ENCODE measurements around the gene PLA2G4B. TPM values are rescaled to one million over a fixed set of nuclear protein-coding genes. Genes with fewer than 3 reads are reported as not detected.

The PLA2G4B gene
- total and polyA plus RNA-seq, 9 of the 15 experiments (the other 6 are each of a cell fraction or from before 2014, with no cell fraction given) = 0.07 to 6.1 (median 2.8) TPM

- no peak for TF ChIP-seq SMARCE1 (IDR thresholded peaks at IDR 0.05)
- TF ChIP-seq SMAD3 (CRISPR knock-in tag; conservative IDR thresholded peaks at IDR 0.05) = no peak
- no peak for TF ChIP-seq ETV1 (tag; conservative IDR thresholded peaks at IDR 0.05; ENCODE audit: low read depth)
- no peak for TF ChIP-seq MAX (CRISPR knock-in tag; IDR thresholded peaks at IDR 0.05)
These were observed 48.1 kb downstream of the PLA2G4B start (continued) for GRCh38 chr15:41886741-41887140.

- ChIA-PET POLR2A (interaction anchor here (0.6 to 1.4 kb wide), 3 partner anchors 8 to 92 kb away, joined by 3 read pairs; no protein-coding TSS in a partner anchor), CTCF (ENCODE audit: low intra/inter-chr PET ratio) (no interaction called here)
- Histone ChIP-seq H3K9me3 (replicated peaks; ENCODE audit: control insufficient read depth, insufficient read depth, low read depth, low read length) (no peaks in the 10 kb centered on the region), H3K79me2 (ENCODE audit: control insufficient read depth, insufficient read depth, low read length) (no peaks in the 10 kb centered on the region), H3K4me2 (ENCODE audit: insufficient read depth, low read length) (no peak overlapping the region), H4K20me1 (replicated peaks; ENCODE audit: control insufficient read depth, insufficient read depth, low read length) (peaks cover 8% of the 10 kb centered on the region; the same call in 1 of the 2 replicates), H3K36me3 (ENCODE audit: control insufficient read depth, insufficient read depth, low read length) (no peaks in the 10 kb centered on the region), H3K9me1 (ENCODE audit: control insufficient read depth, insufficient read depth, low read length) (peaks cover 3% of the 10 kb centered on the region), H3K27ac (ENCODE audit: extremely low read depth, low read depth, low read length) (no peak overlapping the region), H3K4me1 (replicated peaks in 1 of 2; ENCODE audit: control insufficient read depth in 2 of 2, insufficient read depth in 2 of 2, low read length in 2 of 2) (peaks cover 0 to 20% of the 10 kb centered on the region in 2 experiments; a peak in 2 of 5 replicates), H2AFZ (ENCODE audit: low read depth, low read length) (no peak overlapping the region), H3K27me3 (ENCODE audit: control insufficient read depth in 2 of 2, insufficient read depth in 2 of 2, low read length in 2 of 2) (peaks cover 21 to 77% of the 10 kb centered on the region in 2 experiments; a peak in 3 of 5 replicates), H3K4me3 (no peak overlapping the region), H3K9ac (ENCODE audit: insufficient read depth in 1 of 2, low read depth in 2 of 2, low read length in 2 of 2) (no peak overlapping the region)
- DNase-seq (ENCODE audit: extremely low read depth in 1 of 4, low spot score in 3 of 4) (no peak), ATAC-seq (no peak), FAIRE-seq (no peak)
- in situ Hi-C loops (cut with MboI) = no loop called here
- BruUV-seq (replicated peaks) = no TSS peak
- TF ChIP-seq ID3 (CRISPR knock-in tag; IDR thresholded peaks at IDR 0.05) = no peak
- no peak for TF ChIP-seq ID3 (tag; IDR thresholded peaks at IDR 0.05)
- no peak for TF ChIP-seq EGR1 (conservative IDR thresholded peaks at IDR 0.05)
- TF ChIP-seq ZNF3 (CRISPR knock-in tag; IDR thresholded peaks at IDR 0.05) = no peak
- TF ChIP-seq TAL1 (IDR thresholded peaks at IDR 0.05) = no peak
- TF ChIP-seq MTA3 (IDR thresholded peaks at IDR 0.05; ENCODE audit: borderline replicate concordance) = no peak
- TF ChIP-seq FUS (optimal IDR thresholded peaks at IDR 0.05; ENCODE audit: low read depth, low read length) = no peak
- TF ChIP-seq RBM17 (IDR thresholded peaks at IDR 0.05; ENCODE audit: borderline replicate concordance, low read depth, low read length) = no peak
- no peak for TF ChIP-seq ZKSCAN8 (CRISPR knock-in tag; IDR thresholded peaks at IDR 0.05)
- TF ChIP-seq FOSL1 (tag; conservative IDR thresholded peaks at IDR 0.05) = no peak
- no peak for TF ChIP-seq TAF1 (IDR thresholded peaks at IDR 0.05; ENCODE audit: control insufficient read depth, extremely low read depth, insufficient read depth, low read length, severe bottlenecking)
- TF ChIP-seq PRMT5 (CRISPR knock-in tag; IDR thresholded peaks at IDR 0.05) = no peak
- TF ChIP-seq XRCC4 (IDR thresholded peaks at IDR 0.05; ENCODE audit: extremely low read depth, insufficient read depth, insufficient read length) = no peak
- TF ChIP-seq ZBTB5 (IDR thresholded peaks at IDR 0.05) = no peak
- no peak for TF ChIP-seq POLR3A (IDR thresholded peaks at IDR 0.05; ENCODE audit: borderline replicate concordance, extremely low read depth, insufficient read depth, insufficient read length)
- TF ChIP-seq MCM7 (IDR thresholded peaks at IDR 0.05) = no peak
- 25% methylated on average over 10 of the region's 10 CpGs for WGBS (ENCODE audit: insufficient coverage, low coverage, missing lambda C conversion rate)
- intact Hi-C loops (cut with micrococcal nuclease) = no loop called here
These were observed 48.5 kb downstream of the PLA2G4B start for GRCh38 chr15:41887161-41887560.

Data from K562 (cell line).